H1 (cell line): Measurements from ENCODE around the gene TTC34. TPM values are rescaled to one million over a fixed set of nuclear protein-coding genes. Genes with fewer than 3 reads are reported as not detected.
"Not testable (repeated sequence)": the region's sequence is repeated elsewhere in the genome, so short reads cannot be mapped to it uniquely, and the experiment has no call there.

ENCODE experiments used
- CTCF ChIA-PET: fragments of 300-600 bp; sonication (Branson Sonifier 250); formaldehyde crosslinking; loops from one replicate; lab custom pipeline; 2021; ENCODE audit not compliant: partially characterized antibody; lab: Charles Lee
- POLR2A ChIA-PET: fragments of 300-600 bp; sonication (Branson Sonifier 250); formaldehyde crosslinking; loops from one replicate; lab custom pipeline; 2021; ENCODE audit warnings: inconsistent platforms; ENCODE audit not compliant: partially characterized antibody; lab: Charles Lee
- DNase-seq, 2 experiments: peaks; one replicate each; pipeline versions ENCODE4 v3.0.0 to v3.0.0-alpha.2; 2010 to 2022; ENCODE audit warnings: low spot score in 2 of 2, low read depth in 1 of 2, mixed read lengths in 1 of 2
- FAIRE-seq: peaks from 2 replicates; lab custom pipeline; 2011; peaks lifted over from hg19 to GRCh38; lab: Jason Lieb, UNC
- H2AFZ ChIP-seq: 2 replicates; pipeline ENCODE4 v1.8.1; 2012; ENCODE audit warnings: low read length, inconsistent platforms
- H2AK5ac ChIP-seq: 2 replicates; pipeline ENCODE4 v1.6.1; 2013; ENCODE audit warnings: low read depth, low read length
- H2BK120ac ChIP-seq: replicated peaks from 2 replicates; pipeline ENCODE3; 2013; ENCODE audit warnings: low read depth, low read length, inconsistent platforms
- H2BK12ac ChIP-seq: 2 replicates; pipeline ENCODE4 v1.6.1; 2013; ENCODE audit warnings: low read depth, low read length
- H2BK15ac ChIP-seq: 2 replicates; pipeline ENCODE4 v1.6.1; 2013; ENCODE audit warnings: low read length
- H2BK20ac ChIP-seq: 2 replicates; pipeline ENCODE4 v1.6.1; 2013; ENCODE audit warnings: low read length
- H2BK5ac ChIP-seq: 2 replicates; pipeline ENCODE4 v1.6.1; 2013; ENCODE audit warnings: low read depth, low read length
- H3K14ac ChIP-seq: 2 replicates; pipeline ENCODE4 v1.6.1; 2013; ENCODE audit warnings: inconsistent platforms; ENCODE audit not compliant: insufficient read length
- H3K18ac ChIP-seq: 2 replicates; pipeline ENCODE4 v1.6.1; 2013; ENCODE audit warnings: low read length; ENCODE audit errors: extremely low read depth
- H3K23ac ChIP-seq: 2 replicates; pipeline ENCODE4 v1.6.1; 2013; ENCODE audit warnings: inconsistent platforms; ENCODE audit not compliant: insufficient read length
- H3K23me2 ChIP-seq: 2 replicates; pipeline ENCODE4 v1.6.1; 2013; ENCODE audit warnings: low read depth, low read length
- H3K27ac ChIP-seq: 2 replicates; pipeline ENCODE4 v1.6.1; 2011; ENCODE audit warnings: low read depth, low read length, inconsistent platforms
- H3K27me3 ChIP-seq, 4 experiments: replicated peaks in 1 of 4; 1 replicate in 1 of 4; 2 replicates in 3 of 4; pipeline versions ENCODE4 v1.6.1 to v1.8.1; 2011 to 2013; ENCODE audit warnings: low read length in 3 of 4, mild to moderate bottlenecking in 3 of 4, inconsistent platforms in 2 of 4, mixed read lengths in 2 of 4, moderate library complexity in 1 of 4; ENCODE audit not compliant: control insufficient read depth in 3 of 4, insufficient read depth in 3 of 4; ENCODE audit errors: extremely low read depth in 1 of 4
- H3K36me3 ChIP-seq, 4 experiments: 2 replicates each; pipeline versions ENCODE4 v1.6.1 to v1.8.1; 2011 to 2013; ENCODE audit warnings: mild to moderate bottlenecking in 4 of 4, low read length in 3 of 4, moderate library complexity in 2 of 4, control low read depth in 1 of 4, inconsistent platforms in 1 of 4; ENCODE audit not compliant: insufficient read depth in 4 of 4, control insufficient read depth in 2 of 4
- H3K4ac ChIP-seq: replicated peaks from 2 replicates; pipeline ENCODE3; 2013; ENCODE audit warnings: low read length, low read depth, mixed read lengths, inconsistent platforms; ENCODE audit not compliant: insufficient read length
- H3K4me1 ChIP-seq, 4 experiments: replicated peaks in 1 of 4; 1 replicate in 1 of 4; 2 replicates in 3 of 4; pipeline versions ENCODE4 v1.6.1 to v1.8.1; 2011 to 2013; ENCODE audit warnings: low read length in 3 of 4, inconsistent platforms in 2 of 4, mixed read lengths in 1 of 4; ENCODE audit not compliant: insufficient read depth in 4 of 4, control insufficient read depth in 3 of 4
- H3K4me2 ChIP-seq, 2 experiments: 2 replicates each; pipeline versions ENCODE4 v1.6.1 to v1.8.1; 2011 to 2013; ENCODE audit warnings: low read depth in 2 of 2, low read length in 2 of 2, control low read depth in 1 of 2, inconsistent platforms in 1 of 2, mild to moderate bottlenecking in 1 of 2; ENCODE audit not compliant: insufficient read depth in 1 of 2
- H3K4me3 ChIP-seq, 4 experiments: fragments of 200-600, 300-600 bp in 1 of 4; sonication (generic), shearing (Covaris generic), sonication (Bioruptor Twin) in 1 of 4; 2 replicates each; pipeline versions ENCODE4 v1.5.1 to v1.8.1; 2011 to 2016; ENCODE audit warnings: low read length in 4 of 4, low read depth in 3 of 4, control low read depth in 2 of 4, inconsistent platforms in 2 of 4, mild to moderate bottlenecking in 2 of 4, mixed read lengths in 1 of 4, moderate library complexity in 1 of 4; ENCODE audit not compliant: insufficient read depth in 2 of 4; ENCODE audit errors: extremely low read depth in 1 of 4
- H3K56ac ChIP-seq: replicated peaks from 2 replicates; pipeline ENCODE3; 2013; ENCODE audit warnings: low read depth, mild to moderate bottlenecking, mixed read lengths, low read length, inconsistent platforms; ENCODE audit not compliant: insufficient read length
- H3K79me1 ChIP-seq: 2 replicates; pipeline ENCODE4 v1.6.1; 2013; ENCODE audit warnings: low read depth, low read length, control low read depth
- H3K79me2 ChIP-seq, 2 experiments: 2 replicates each; pipeline versions ENCODE4 v1.6.1 to v1.8.1; 2012 to 2013; ENCODE audit warnings: low read length in 2 of 2, mild to moderate bottlenecking in 2 of 2, inconsistent platforms in 1 of 2; ENCODE audit not compliant: insufficient read depth in 2 of 2, control insufficient read depth in 1 of 2
- H3K9ac ChIP-seq, 4 experiments: replicated peaks in 1 of 4; 1 replicate in 1 of 4; 2 replicates in 3 of 4; pipeline versions ENCODE4 v1.6.1 to v1.8.1; 2011 to 2013; ENCODE audit warnings: low read depth in 3 of 4, low read length in 3 of 4, control low read depth in 2 of 4, mild to moderate bottlenecking in 2 of 4, moderate library complexity in 2 of 4, inconsistent platforms in 1 of 4; ENCODE audit errors: extremely low read depth in 1 of 4
- H3K9me3 ChIP-seq, 2 experiments: 2 replicates each; pipeline versions ENCODE4 v1.6.1 to v1.8.1; 2012 to 2013; ENCODE audit warnings: mild to moderate bottlenecking in 2 of 2, moderate library complexity in 2 of 2, control low read depth in 1 of 2, inconsistent platforms in 1 of 2, low read depth in 1 of 2, low read length in 1 of 2, mixed read lengths in 1 of 2; ENCODE audit not compliant: insufficient read depth in 2 of 2
- H4K20me1 ChIP-seq, 2 experiments: replicated peaks in 1 of 2; 2 replicates each; pipeline versions ENCODE3 to v1.8.1; 2011 to 2013; ENCODE audit warnings: inconsistent platforms in 2 of 2, low read length in 2 of 2, mild to moderate bottlenecking in 1 of 2; ENCODE audit not compliant: insufficient read depth in 2 of 2, control insufficient read depth in 1 of 2
- H4K5ac ChIP-seq: 2 replicates; pipeline ENCODE4 v1.6.1; 2013; ENCODE audit warnings: low read length, low read depth, mixed read lengths, inconsistent platforms; ENCODE audit not compliant: insufficient read length
- H4K8ac ChIP-seq: 2 replicates; pipeline ENCODE4 v1.8.0; 2013; ENCODE audit warnings: mild to moderate bottlenecking, moderate library complexity, low read length, inconsistent platforms; ENCODE audit not compliant: insufficient read depth; ENCODE audit errors: extremely low read depth
- H4K91ac ChIP-seq: replicated peaks from 2 replicates; pipeline ENCODE3; 2013; ENCODE audit warnings: low read length, mixed read lengths, inconsistent platforms; ENCODE audit not compliant: insufficient read length
- WGBS, 2 experiments: shearing (Covaris generic) in 1 of 2; methylation state at CpG; one replicate each; pipeline versions ENCODE4 v1.1.6 to v1.1.7; 2013 to 2015; ENCODE audit warnings: low lambda C conversion rate in 2 of 2, mixed read lengths in 2 of 2, inconsistent platforms in 1 of 2, low coverage in 1 of 2, missing lambda C conversion rate in 1 of 2; ENCODE audit not compliant: insufficient replicate concordance in 2 of 2, insufficient coverage in 1 of 2, insufficient read length in 1 of 2; ENCODE audit errors: extremely low coverage in 1 of 2, missing lambda C conversion rate in 1 of 2; 5-methylcytosine and 5-hydroxymethylcytosine counted together
- polyA plus RNA-seq, 7 experiments: library from polyadenylated mRNA; depleted of rRNA in 3 of 7; stranded (reverse) in 5 of 7; unstranded in 2 of 7; fragments of >200 nt in 5 of 7; fragments of 200-250 nt in 2 of 7; gene quantifications; 1 replicate in 5 of 7; 2 replicates in 1 of 7; 4 replicates in 1 of 7; pipeline versions ENCODE4 v1.2.1 to v1.2.3, GENCODE V29; 2011 to 2013; ENCODE audit warnings: missing spikeins in 2 of 7, mixed read lengths in 2 of 7
- total RNA-seq: library from RNA; stranded (reverse); fragmentation: NEBNext Ultra II Directional; extraction: Animal tissue kit (Norgen Biotek cat#: 25700); gene quantifications from 2 replicates; pipeline ENCODE4 v1.2.1, GENCODE V29; 2021

The TTC34 gene
- total and polyA plus RNA-seq, 2 of the 8 experiments (the other 6 are each of a cell fraction or from before 2014, with no cell fraction given), result 0.23 to 0.50 TPM

- H3K4ac ChIP-seq, H2BK15ac ChIP-seq: not testable (repeated sequence)
- WGBS, 2 experiments, result 60% methylated on average over 14 of the region's 14 CpGs; no CpG with 5 or more reads in 1 of the 2 experiments
These were observed 147.6 kb downstream of the TTC34 start for GRCh38 chr1:2653741-2654442.

More at GRCh38 chr1:2653741-2654442, 147.6 kb downstream of the TTC34 start:
- CTCF ChIA-PET, H3K79me2 ChIP-seq, H4K5ac ChIP-seq, H3K56ac ChIP-seq, H3K18ac ChIP-seq, H2AK5ac ChIP-seq, H2AFZ ChIP-seq, FAIRE-seq, H2BK12ac ChIP-seq, H2BK120ac ChIP-seq, H3K79me1 ChIP-seq, H4K20me1 ChIP-seq, H2BK5ac ChIP-seq, H4K8ac ChIP-seq, H3K14ac ChIP-seq, H3K4me2 ChIP-seq, H3K27me3 ChIP-seq, H3K23me2 ChIP-seq, H3K27ac ChIP-seq, DNase-seq, H3K4me3 ChIP-seq, H3K23ac ChIP-seq, H3K36me3 ChIP-seq, H4K91ac ChIP-seq, H3K9ac ChIP-seq, H2BK20ac ChIP-seq, H3K4me1 ChIP-seq: not testable (repeated sequence)
- peaks cover 71 to 79% of the 10 kb centered on the region in 2 experiments for H3K9me3 ChIP-seq
- POLR2A ChIA-PET, result interaction anchor here (0.6 to 0.7 kb wide), 2 partner anchors 34 to 42 kb away, joined by 3 to 4 read pairs; no protein-coding TSS in a partner anchor
